GM18520 (cell line): ENCODE measurements around the gene TLR9.
"Not testable (repeated sequence)": the region's sequence is repeated elsewhere in the genome, so short reads cannot be mapped to it uniquely, and the experiment has no call there.

Experiments
- ATAC-seq: cut with Tn5 transposase; IDR thresholded peaks from one replicate; pipeline ENCODE4 v1.9.1; 2021; ENCODE audit not compliant: unreplicated experiment

Gene TLR9, protein sequence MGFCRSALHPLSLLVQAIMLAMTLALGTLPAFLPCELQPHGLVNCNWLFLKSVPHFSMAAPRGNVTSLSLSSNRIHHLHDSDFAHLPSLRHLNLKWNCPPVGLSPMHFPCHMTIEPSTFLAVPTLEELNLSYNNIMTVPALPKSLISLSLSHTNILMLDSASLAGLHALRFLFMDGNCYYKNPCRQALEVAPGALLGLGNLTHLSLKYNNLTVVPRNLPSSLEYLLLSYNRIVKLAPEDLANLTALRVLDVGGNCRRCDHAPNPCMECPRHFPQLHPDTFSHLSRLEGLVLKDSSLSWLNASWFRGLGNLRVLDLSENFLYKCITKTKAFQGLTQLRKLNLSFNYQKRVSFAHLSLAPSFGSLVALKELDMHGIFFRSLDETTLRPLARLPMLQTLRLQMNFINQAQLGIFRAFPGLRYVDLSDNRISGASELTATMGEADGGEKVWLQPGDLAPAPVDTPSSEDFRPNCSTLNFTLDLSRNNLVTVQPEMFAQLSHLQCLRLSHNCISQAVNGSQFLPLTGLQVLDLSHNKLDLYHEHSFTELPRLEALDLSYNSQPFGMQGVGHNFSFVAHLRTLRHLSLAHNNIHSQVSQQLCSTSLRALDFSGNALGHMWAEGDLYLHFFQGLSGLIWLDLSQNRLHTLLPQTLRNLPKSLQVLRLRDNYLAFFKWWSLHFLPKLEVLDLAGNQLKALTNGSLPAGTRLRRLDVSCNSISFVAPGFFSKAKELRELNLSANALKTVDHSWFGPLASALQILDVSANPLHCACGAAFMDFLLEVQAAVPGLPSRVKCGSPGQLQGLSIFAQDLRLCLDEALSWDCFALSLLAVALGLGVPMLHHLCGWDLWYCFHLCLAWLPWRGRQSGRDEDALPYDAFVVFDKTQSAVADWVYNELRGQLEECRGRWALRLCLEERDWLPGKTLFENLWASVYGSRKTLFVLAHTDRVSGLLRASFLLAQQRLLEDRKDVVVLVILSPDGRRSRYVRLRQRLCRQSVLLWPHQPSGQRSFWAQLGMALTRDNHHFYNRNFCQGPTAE

GRCh38 chr3:52225452-52226228 is at the start of gene TLR9:
TSS of gene TLR9 (minus strand) at chr3:52225645. CDS start at chr3:52225529, 116 bp downstream.
- peak; percentile 76 for ATAC-seq

DNA sequence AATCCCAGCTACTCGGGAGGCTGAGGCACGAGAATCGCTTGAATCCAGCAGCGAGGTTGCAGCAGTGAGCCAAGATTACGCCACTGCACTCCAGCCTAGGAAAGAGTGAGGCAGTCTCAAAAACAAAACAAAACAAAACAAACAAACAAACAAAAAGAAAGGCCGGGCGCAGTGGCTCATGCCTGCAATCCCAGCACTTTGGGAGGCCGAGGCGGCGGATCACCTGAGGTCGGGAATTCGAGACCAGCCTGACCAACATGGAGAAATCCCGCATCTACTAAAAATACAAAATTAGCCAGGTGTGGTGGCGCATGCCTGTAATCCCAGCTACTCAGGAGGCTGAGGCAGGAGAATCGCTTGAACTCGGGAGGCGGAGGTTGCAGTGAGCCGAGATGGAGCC is 49.3 kb upstream of the TLR9 start:
- not testable (repeated sequence) for ATAC-seq

GRCh38 chr3:52272831-52273230 is 47.4 kb upstream of the TLR9 start:
- ATAC-seq = no peak

DNA sequence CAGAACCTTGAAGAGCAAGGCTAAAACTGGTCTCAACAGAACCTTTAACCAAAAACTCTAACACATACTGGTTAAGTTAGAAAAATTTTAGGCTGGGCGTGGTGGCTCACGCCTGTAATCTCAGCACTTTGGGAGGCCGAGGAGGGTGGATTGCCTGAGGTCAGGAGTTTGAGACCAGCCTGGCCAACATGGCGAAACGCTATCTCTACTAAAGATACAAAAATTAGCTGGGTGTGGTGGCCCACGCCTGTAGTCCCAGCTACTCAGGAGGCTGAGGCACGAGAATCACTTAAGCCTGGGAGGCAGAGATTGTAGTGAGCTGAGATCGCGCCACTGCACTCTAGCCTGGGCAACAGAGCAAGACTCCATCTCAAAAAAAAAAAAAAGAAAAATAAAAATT is 46.7 kb upstream of the TLR9 start:
- ATAC-seq = not testable (repeated sequence)

DNA sequence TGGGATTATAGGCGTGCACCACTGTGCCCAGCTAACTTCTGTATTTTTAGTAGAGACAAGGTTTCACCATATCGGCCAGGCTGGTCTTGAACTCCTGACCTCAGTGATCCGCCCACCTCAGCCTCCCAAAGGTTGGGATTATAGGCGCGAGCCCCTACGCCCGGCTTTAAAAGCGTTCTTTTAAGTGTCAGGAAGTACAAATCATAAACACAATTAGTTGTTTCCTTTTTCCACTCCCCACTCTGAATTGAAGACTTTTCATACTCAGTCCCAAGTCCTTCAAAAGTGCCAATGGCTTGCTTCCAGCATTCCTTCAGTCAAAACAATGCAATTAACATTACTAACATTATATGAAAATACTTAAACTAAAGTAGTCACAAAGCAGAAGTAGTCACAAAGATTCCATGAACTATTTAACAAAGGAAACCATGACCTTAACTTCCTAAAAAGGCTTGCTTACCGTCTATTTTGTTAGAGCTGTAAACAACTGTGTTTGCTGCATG is 44.9 kb upstream of the TLR9 start:
- no peak for ATAC-seq

GRCh38 chr3:52269776-52270175 is 44.3 kb upstream of the TLR9 start:
- ATAC-seq = no peak

- no peak for ATAC-seq
These were observed 42.6 kb upstream of the TLR9 start for GRCh38 chr3:52268036-52268435.

- no peak for ATAC-seq
These were observed 39.9 kb upstream of the TLR9 start for GRCh38 chr3:52265387-52265786.

DNA sequence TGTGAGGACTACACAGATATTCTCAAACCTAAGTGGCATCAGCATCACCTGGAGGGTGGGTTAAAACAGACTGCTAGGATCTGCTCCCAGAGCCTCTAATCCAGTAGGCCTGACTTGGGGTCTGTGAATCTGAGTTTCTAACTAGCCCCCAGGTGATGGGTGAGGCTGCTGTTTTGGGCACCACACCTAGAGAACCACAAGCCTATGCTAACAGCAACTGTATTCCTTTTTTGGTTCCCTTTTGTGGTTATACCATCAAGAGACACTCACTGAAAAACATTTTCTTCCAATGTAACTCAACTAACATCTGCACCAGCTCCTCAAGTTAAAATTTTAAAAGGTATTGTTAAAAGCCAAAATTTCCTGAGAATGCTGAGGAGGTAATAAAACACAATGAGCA is 37.0 kb upstream of the TLR9 start:
- ATAC-seq = no peak

DNA sequence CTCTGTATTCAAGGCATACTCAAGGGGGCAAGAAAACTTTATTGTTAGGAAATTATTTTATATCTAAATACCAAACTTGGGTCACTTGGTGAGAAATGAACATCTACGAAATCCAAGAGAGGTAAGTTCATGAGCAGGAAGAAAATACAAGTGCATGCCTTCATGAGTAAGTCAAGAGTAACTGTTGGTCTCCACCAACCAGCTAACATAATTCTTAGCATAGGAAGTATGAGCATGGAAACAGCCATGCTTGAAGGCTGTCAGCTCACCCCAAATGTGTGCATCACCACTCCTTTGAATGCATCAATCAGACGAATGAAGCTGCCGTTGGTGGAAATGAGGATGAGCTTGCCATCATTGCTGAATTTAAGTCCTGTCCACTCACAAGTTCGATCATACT is 34.0 kb upstream of the TLR9 start:
- ATAC-seq = no peak

DNA sequence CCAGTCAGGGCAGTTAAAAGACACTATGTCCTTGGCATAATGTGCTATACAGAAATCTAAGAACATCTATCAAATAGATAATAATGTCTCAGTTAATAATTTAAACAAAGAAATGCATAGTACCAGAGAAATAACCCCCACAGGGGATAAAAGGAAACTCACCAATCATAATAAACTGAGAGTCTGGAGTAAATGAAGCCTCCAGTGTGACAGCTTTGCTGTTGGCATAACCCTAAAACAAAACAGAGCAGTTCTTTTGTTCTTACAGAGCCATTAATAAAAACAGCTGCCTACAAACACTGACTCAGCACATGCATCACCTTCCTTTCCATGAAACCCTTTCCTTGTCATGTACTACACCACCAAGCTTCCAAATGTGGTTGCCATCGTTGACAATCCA is 33.6 kb upstream of the TLR9 start:
- ATAC-seq = no peak

DNA sequence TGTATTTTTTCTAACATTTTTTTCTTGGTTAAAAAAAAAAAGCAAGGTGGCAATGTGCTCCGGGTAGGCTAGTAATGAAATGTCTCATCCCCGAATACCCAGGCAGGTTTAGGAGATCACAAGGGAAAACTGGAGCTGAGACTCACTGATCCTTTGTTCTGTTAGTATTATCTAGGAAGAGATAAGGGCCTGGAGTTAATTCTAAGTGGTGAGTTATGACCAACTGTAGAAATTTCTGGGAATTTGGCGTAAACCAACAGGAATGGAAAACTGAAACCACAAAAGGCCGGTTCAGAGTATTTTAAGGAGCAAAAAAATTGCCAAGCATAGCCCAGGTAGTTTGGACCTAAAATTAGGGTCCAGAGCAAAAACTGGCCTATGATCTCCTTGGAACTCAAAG is 32.5 kb upstream of the TLR9 start:
- ATAC-seq = no peak

DNA sequence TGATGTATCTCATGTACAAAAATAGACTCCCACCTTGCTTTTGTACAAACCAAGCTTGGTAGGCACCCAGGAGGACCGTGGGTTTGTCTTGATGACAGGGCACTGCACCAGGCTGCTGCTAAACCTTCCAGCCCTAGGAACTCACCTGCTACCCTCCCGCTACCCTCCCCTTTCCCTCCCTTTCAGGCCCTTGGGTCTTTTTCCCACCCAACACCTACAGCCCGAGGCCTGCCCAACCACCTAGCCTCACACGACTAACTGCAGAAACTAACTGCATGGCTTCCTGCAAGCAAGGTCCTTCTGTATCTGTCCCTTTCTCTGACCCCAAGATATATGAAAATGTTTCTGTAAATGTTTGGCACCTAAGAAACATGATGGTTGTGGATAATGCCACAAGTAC is 31.2 kb upstream of the TLR9 start:
- ATAC-seq = no peak

GRCh38 chr3:52256159-52256558 is 30.7 kb upstream of the TLR9 start:
- ATAC-seq = no peak

DNA sequence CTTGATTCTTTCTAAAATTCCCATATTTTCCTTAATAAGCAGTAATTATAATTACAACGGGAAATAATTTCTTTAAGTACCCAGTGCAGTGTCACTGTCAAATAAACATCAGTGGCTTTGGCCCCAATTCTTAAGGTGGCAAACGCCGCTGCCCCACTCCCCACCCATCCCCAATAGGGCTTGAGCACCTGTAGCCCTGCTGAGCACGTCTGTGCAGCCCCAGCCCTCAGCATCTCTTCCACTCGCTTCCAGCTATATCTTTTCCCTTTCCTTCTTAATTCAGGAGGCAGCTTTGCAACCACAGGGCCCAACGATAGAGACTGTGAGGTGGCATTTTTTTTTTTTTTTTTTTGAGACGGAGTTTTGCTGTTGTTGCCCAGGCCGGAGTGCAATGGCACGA is 29.2 kb upstream of the TLR9 start:
- no peak for ATAC-seq

DNA sequence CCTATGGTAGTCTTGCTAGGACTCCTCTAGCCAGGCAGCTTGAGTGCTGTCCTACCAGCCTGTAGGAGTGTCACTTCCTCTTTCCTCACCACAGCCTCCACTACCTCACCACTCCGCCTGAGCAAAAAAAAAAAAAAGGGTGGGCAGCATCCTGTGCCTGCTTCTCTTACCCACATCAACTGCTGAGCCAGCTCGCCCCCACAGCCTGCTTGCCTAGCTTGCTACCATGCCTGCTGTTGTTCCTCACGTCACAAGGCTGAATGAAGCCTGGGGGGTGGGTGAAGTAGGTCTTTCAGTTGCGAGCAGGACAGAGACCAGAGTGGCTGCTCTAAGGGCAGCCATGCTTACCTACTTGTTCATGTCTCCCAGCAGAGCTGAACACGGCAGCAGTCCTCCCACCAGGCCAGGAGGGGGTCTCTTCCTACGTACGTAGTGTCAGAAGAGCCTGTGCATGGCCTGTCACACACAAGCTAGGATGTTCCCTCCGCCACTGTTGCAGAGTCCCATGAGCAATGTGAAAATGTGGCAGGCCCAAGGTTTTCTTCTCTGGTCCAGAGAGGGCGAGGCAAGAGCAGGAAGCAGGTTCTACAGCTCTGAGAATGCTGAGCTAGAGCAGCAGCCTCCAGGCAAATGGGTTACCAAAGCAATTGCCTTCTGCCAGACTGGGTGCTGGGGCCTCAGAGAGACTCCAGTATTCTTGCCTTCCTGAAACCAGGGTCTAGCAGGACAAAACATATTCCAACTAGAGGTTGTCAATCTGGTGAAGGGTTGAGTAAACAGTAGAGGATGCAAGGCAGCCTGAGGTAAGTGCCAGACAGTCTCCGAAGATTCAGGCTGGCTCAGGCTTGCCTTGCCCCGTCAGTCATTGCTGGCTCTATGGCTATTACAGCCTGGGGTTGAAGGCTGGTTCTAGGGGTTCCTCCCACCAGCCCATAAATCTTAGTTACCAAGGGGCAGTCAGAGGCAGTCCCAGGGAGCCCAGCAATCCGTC is 28.2 kb upstream of the TLR9 start:
- peak; percentile 74 for ATAC-seq

DNA sequence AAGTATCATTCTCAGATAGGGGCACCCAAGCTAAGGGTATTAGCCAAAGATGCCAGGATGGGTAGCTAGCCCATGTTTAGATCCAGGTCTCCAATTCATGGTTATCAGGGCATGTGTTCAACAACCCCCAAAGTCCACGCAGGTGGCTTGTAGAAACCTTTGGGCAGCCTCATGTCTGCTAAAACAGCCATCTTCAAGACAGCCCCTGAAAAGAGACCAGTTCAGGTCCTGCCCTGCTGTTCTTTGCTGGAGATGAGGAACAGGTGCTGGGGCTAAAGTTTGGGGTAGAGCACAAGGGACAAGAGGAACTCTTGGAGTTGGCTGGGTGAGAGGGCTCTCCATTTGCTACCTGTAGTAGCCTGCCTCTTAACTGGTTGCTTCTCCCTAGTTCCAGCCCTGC is 24.7 kb upstream of the TLR9 start:
- no peak for ATAC-seq

GRCh38 chr3:52249683-52250082 is 24.2 kb upstream of the TLR9 start:
- no peak for ATAC-seq

DNA sequence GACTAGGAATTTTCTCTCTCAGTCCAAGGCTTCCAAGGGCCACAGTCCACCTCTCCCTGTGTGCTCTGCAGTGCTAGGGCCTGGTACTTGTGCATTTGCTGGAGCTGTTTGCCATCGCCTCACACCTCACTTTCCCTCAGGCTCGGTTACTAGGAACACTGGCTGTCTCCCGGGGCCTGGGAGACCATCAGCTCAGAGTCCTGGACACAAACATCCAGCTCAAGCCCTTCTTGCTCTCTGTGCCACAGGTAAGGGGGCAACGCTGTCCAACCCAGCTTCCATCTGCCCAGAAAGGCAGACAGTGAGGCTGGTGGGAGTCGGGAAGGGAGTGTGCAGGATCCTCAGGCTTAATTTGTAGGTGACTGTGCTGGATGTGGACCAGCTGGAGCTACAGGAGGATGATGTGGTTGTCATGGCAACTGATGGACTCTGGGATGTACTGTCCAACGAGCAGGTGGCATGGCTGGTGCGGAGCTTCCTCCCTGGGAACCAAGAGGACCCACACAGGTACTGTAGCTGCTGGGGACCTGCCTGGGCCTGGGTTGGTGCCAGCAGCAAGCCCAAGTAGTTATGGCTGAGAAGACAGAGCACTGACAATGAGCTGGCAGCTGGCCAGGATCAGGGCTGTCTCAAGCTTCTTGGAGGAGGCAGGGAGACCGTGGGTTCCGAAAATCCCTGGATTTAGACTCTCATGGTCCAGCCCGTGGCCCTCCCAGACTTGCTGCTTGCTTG is 23.5 kb upstream of the TLR9 start:
- no peak for ATAC-seq
